Islet of Langerhans (tissue), 1 donor: ENCODE measurements around the gene GPR183.
"Not testable (repeated sequence)": the region's sequence is repeated elsewhere in the genome, so short reads cannot be mapped to it uniquely, and the experiment has no call there.

Experiments
- FAIRE-seq: peaks from one replicate; lab custom pipeline; 2011; peaks lifted over from hg19 to GRCh38; lab: Jason Lieb, UNC

Gene GPR183

GRCh38 chr13:99268822-99269221, 38.4 kb downstream of the GPR183 start:
- FAIRE-seq, result no peak

GRCh38 chr13:99267927-99268326, 39.3 kb downstream of the GPR183 start:
- no peak for FAIRE-seq

- FAIRE-seq, result no peak
Measured at GRCh38 chr13:99266827-99267226, 40.4 kb downstream of the GPR183 start.

- FAIRE-seq, result peak; percentile 66
Measured at GRCh38 chr13:99265821-99266426, 41.3 kb downstream of the GPR183 start.

- FAIRE-seq, result no peak
Measured at GRCh38 chr13:99265162-99265800, 41.9 kb downstream of the GPR183 start.

GRCh38 chr13:99264051-99264450, 43.1 kb downstream of the GPR183 start:
- FAIRE-seq, result no peak

GRCh38 chr13:99263126-99263785, 43.9 kb downstream of the GPR183 start:
- no peak for FAIRE-seq

- no peak for FAIRE-seq
Measured at GRCh38 chr13:99261059-99261458, 46.1 kb downstream of the GPR183 start.

- no peak for FAIRE-seq
Measured at GRCh38 chr13:99260216-99260615, 47.0 kb downstream of the GPR183 start.

- no peak for FAIRE-seq
Measured at GRCh38 chr13:99258946-99259345, 48.3 kb downstream of the GPR183 start.

- FAIRE-seq, result no peak
Measured at GRCh38 chr13:99258210-99258860, 48.9 kb downstream of the GPR183 start, which contains the start of gene GPR18. Gene GPR18 (minus strand): TSS chr13:99258379. CDS start chr13:99255872, 2,507 bp downstream.

GRCh38 chr13:99257291-99257690, 49.9 kb downstream of the GPR183 start:
- FAIRE-seq, result no peak

- no peak for FAIRE-seq
Measured at GRCh38 chr13:99256709-99257108, 50.5 kb downstream of the GPR183 start.

GRCh38 chr13:99256283-99256682, 50.9 kb downstream of the GPR183 start:
- FAIRE-seq, result no peak

- no peak for FAIRE-seq
Measured at GRCh38 chr13:99255271-99255670, 51.9 kb downstream of the GPR183 start.

- no peak for FAIRE-seq
Measured at GRCh38 chr13:99254830-99255229, 52.4 kb downstream of the GPR183 start.

GRCh38 chr13:99251921-99252320, 55.3 kb downstream of the GPR183 start:
- FAIRE-seq, result no peak

GRCh38 chr13:99250982-99251825, 56.0 kb downstream of the GPR183 start:
- FAIRE-seq, result no peak

GRCh38 chr13:99249606-99250005, 57.6 kb downstream of the GPR183 start:
- not testable (repeated sequence) for FAIRE-seq

GRCh38 chr13:99249178-99249577, 58.0 kb downstream of the GPR183 start:
- FAIRE-seq, result not testable (repeated sequence)

- no peak for FAIRE-seq
Measured at GRCh38 chr13:99246100-99246499, 61.1 kb downstream of the GPR183 start.
